ENCODE data around the gene TSACC. TPM values are rescaled to one million over a fixed set of nuclear protein-coding genes. Genes with fewer than 3 reads are reported as not detected.
A peak's percentile ranks its signal among the peaks of the same experiment; 100 is the strongest.

Gene TSACC
- total RNA-seq, 2 experiments from 2014 or later, result not detected

GRCh38 chr1:156385534-156386031, 47.3 kb downstream of the TSACC start:
- H3K9me3 ChIP-seq (ENCODE audit: control insufficient read depth in 1 of 2, insufficient read depth in 1 of 2, low read length in 2 of 2), result peaks cover 0 to 4% of the 10 kb centered on the region in 2 experiments
- peak; percentile 90 for TF ChIP-seq CTCF (IDR thresholded peaks at IDR 0.05)
- peaks cover 16 to 18% of the 10 kb centered on the region in 2 experiments for H3K27me3 ChIP-seq (ENCODE audit: control insufficient read depth in 1 of 2, insufficient read depth in 2 of 2, low read length in 2 of 2)
- H3K27ac ChIP-seq (ENCODE audit: low read depth in 1 of 2, low read length in 2 of 2), result no peak overlapping the region
- ATAC-seq (ENCODE audit: poor library complexity) (peak; percentile 93), DNase-seq (peak; percentile 58 to 86 (median 74))
- no peak overlapping the region for H3K27ac Mint-ChIP-seq
- peaks cover 13% of the 10 kb centered on the region for H3K4me1 ChIP-seq (ENCODE audit: insufficient read depth, low read length)
- H3K4me1 Mint-ChIP-seq (ENCODE audit: low read depth), result peaks cover 12% of the 10 kb centered on the region
- peaks cover 39% of the 10 kb centered on the region for H3K27me3 Mint-ChIP-seq
- no peaks in the 10 kb centered on the region for H3K36me3 Mint-ChIP-seq (ENCODE audit: low read depth)
- ChIA-PET CTCF (interaction anchor here (0.6 to 2.7 kb wide), 42 partner anchors 8 to 436 kb away, joined by 3 to 106 read pairs (median 6); partner anchors contain the start of gene GPATCH4), POLR2A (interaction anchor here (0.7 to 2.4 kb wide), 12 partner anchors 9 to 115 kb away, joined by 3 to 31 read pairs (median 3); partner anchors contain the start of gene MEF2D)
- H3K4me3 Mint-ChIP-seq, result no peak overlapping the region
- H3K4me3 ChIP-seq (ENCODE audit: low read length), result no peak overlapping the region
- H3K9me3 Mint-ChIP-seq, result no peaks in the 10 kb centered on the region
- intact Hi-C loops (cut with DNase I, micrococcal nuclease), result loop anchor here (1.0 kb wide), 2 partner anchors 60 to 223 kb away; no protein-coding TSS in a partner anchor
- no peaks in the 10 kb centered on the region for H3K36me3 ChIP-seq (ENCODE audit: insufficient read depth, low read length)

- Histone ChIP-seq H3K27me3 (ENCODE audit: control insufficient read depth in 1 of 2, insufficient read depth in 2 of 2, low read length in 2 of 2) (peaks cover 20% of the 10 kb centered on the region in 2 experiments), H3K36me3 (ENCODE audit: insufficient read depth, low read length) (no peaks in the 10 kb centered on the region), H3K4me3 (ENCODE audit: low read length) (no peak overlapping the region), H3K4me1 (ENCODE audit: insufficient read depth, low read length) (peaks cover 13% of the 10 kb centered on the region), H3K9me3 (ENCODE audit: control insufficient read depth in 1 of 2, insufficient read depth in 1 of 2, low read length in 2 of 2) (peaks cover 0 to 4% of the 10 kb centered on the region in 2 experiments), H3K27ac (ENCODE audit: low read depth in 1 of 2, low read length in 2 of 2) (no peak overlapping the region)
- DNase-seq, result no peak
- Mint-ChIP-seq H3K9me3 (no peaks in the 10 kb centered on the region), H3K27ac (no peak overlapping the region), H3K27me3 (peaks cover 45% of the 10 kb centered on the region), H3K4me3 (no peak overlapping the region), H3K36me3 (ENCODE audit: low read depth) (no peaks in the 10 kb centered on the region), H3K4me1 (ENCODE audit: low read depth) (peaks cover 12% of the 10 kb centered on the region)
- ChIA-PET CTCF (interaction anchor here (0.6 to 2.7 kb wide), 43 partner anchors 7 to 435 kb away, joined by 3 to 106 read pairs (median 6); partner anchors contain the start of gene GPATCH4), POLR2A (interaction anchor here (0.7 to 2.4 kb wide), 11 partner anchors 10 to 115 kb away, joined by 3 to 31 read pairs (median 3); partner anchors contain the start of gene MEF2D)
- intact Hi-C loops (cut with DNase I, micrococcal nuclease), result no loop called here
- no peak for ATAC-seq (ENCODE audit: poor library complexity)
- TF ChIP-seq CTCF (IDR thresholded peaks at IDR 0.05), result no peak
Observed at GRCh38 chr1:156386134-156386901, 48.0 kb downstream of the TSACC start.

GRCh38 chr1:156386949-156387869, 48.9 kb downstream of the TSACC start:
- no peak for TF ChIP-seq CTCF (IDR thresholded peaks at IDR 0.05)
- Mint-ChIP-seq H3K36me3 (ENCODE audit: low read depth) (no peaks in the 10 kb centered on the region), H3K27ac (no peak overlapping the region), H3K27me3 (peaks cover 50% of the 10 kb centered on the region), H3K9me3 (no peaks in the 10 kb centered on the region), H3K4me3 (no peak overlapping the region), H3K4me1 (ENCODE audit: low read depth) (peaks cover 12% of the 10 kb centered on the region)
- ATAC-seq (ENCODE audit: poor library complexity) (no peak), DNase-seq (no peak)
- Histone ChIP-seq H3K9me3 (ENCODE audit: control insufficient read depth in 1 of 2, insufficient read depth in 1 of 2, low read length in 2 of 2) (peaks cover 0 to 4% of the 10 kb centered on the region in 2 experiments), H3K27ac (ENCODE audit: low read depth in 1 of 2, low read length in 2 of 2) (no peak overlapping the region), H3K4me3 (ENCODE audit: low read length) (no peak overlapping the region), H3K4me1 (ENCODE audit: insufficient read depth, low read length) (peaks cover 13% of the 10 kb centered on the region), H3K27me3 (ENCODE audit: control insufficient read depth in 1 of 2, insufficient read depth in 2 of 2, low read length in 2 of 2) (peaks cover 20 to 23% of the 10 kb centered on the region in 2 experiments), H3K36me3 (ENCODE audit: insufficient read depth, low read length) (no peaks in the 10 kb centered on the region)
- ChIA-PET CTCF (interaction anchor here (1.3 to 2.7 kb wide), 5 partner anchors 37 to 230 kb away, joined by 7 to 32 read pairs (median 13); no protein-coding TSS in a partner anchor), POLR2A (interaction anchor here (1.9 to 2.4 kb wide), 2 partner anchors 58 to 114 kb away, joined by 12 to 31 read pairs; partner anchors contain the start of gene MEF2D)
- intact Hi-C loops (cut with DNase I, micrococcal nuclease), result no loop called here
